MCF 10A (cell line): ENCODE data around the gene SAC3D1. TPM values are rescaled to one million over a fixed set of nuclear protein-coding genes. Genes with fewer than 3 reads are reported as not detected.

Experiments used
- BruUV-seq: library from RNA; stranded (reverse); fragments of 400-500 nt; replicated peaks from 2 replicates; lab custom pipeline; 2021; lab: Mats Ljungman, UMichigan
- CTCF ChIA-PET: fragments of 300-600 bp; sonication (Branson Sonifier 250); formaldehyde crosslinking; extraction: SDS; loops from one replicate; lab custom pipeline; 2021; ENCODE audit warnings: antibody characterized with exemption, inconsistent platforms; lab: Yijun Ruan, JAX
- POLR2A ChIA-PET: fragments of 300-600, 350-650 bp; sonication (Branson Sonifier 250); formaldehyde crosslinking; extraction: SDS; loops from one replicate; lab custom pipeline; 2020; ENCODE audit warnings: antibody characterized with exemption, inconsistent platforms; lab: Yijun Ruan, JAX
- DNase-seq: peaks from one replicate; pipeline ENCODE4 v3.0.0-alpha.2; 2018; ENCODE audit not compliant: unreplicated experiment
- H3K27ac Mint-ChIP-seq: one replicate; pipeline ENCODE4 v1.8.0; 2022; ENCODE audit warnings: mild to moderate bottlenecking, low read depth, mixed read lengths; ENCODE audit not compliant: unreplicated experiment
- H3K27me3 Mint-ChIP-seq: one replicate; pipeline ENCODE4 v1.8.0; 2022; ENCODE audit warnings: mixed read lengths; ENCODE audit not compliant: insufficient read depth, unreplicated experiment
- H3K36me3 Mint-ChIP-seq: one replicate; pipeline ENCODE4 v1.8.0; 2022; ENCODE audit warnings: mild to moderate bottlenecking, moderate library complexity, mixed read lengths; ENCODE audit not compliant: insufficient read depth, unreplicated experiment
- H3K4me1 Mint-ChIP-seq: one replicate; pipeline ENCODE4 v1.8.0; 2022; ENCODE audit warnings: mixed read lengths; ENCODE audit not compliant: insufficient read depth, unreplicated experiment
- H3K4me3 Mint-ChIP-seq: one replicate; pipeline ENCODE4 v1.8.0; 2022; ENCODE audit warnings: mild to moderate bottlenecking, moderate library complexity, mixed read lengths; ENCODE audit not compliant: unreplicated experiment
- H3K9me3 Mint-ChIP-seq: one replicate; pipeline ENCODE4 v1.8.0; 2022; ENCODE audit warnings: mixed read lengths; ENCODE audit not compliant: unreplicated experiment
- CTCF ChIP-seq: fragments of 200-600 bp; IDR thresholded peaks from one replicate; pipeline ENCODE4 v1.8.0; 2022; ENCODE audit warnings: antibody characterized with exemption, mild to moderate bottlenecking; ENCODE audit not compliant: unreplicated experiment
- intact Hi-C: fragments of 100-400 bp; cut with micrococcal nuclease; formaldehyde crosslinking; loops from 2 replicates; pipeline ENCODE4 v1.14.1; 2022
- total RNA-seq: library from RNA; stranded (reverse); gene quantifications from 2 replicates; pipeline ENCODE4 v1.2.3, GENCODE V29; 2022

Gene SAC3D1
- total RNA-seq, 1 experiment from 2014 or later = 14.0 TPM

- no peak for TF ChIP-seq CTCF
- ChIA-PET CTCF (interaction anchor here (0.8 to 5.9 kb wide), 7 partner anchors 12 to 179 kb away, joined by 3 to 64 read pairs (median 3); partner anchors contain the start of genes ARL2 and SAC3D1), POLR2A (interaction anchor here (0.8 to 3.7 kb wide), 15 partner anchors 8 to 590 kb away, joined by 3 to 28 read pairs (median 3); partner anchors contain the start of genes ARL2, FAU, MRPL49 and SAC3D1)
- intact Hi-C loops = loop anchor here (5.0 kb wide), 2 partner anchors 55 to 110 kb away; partner anchors contain the start of genes ATG2A, CDCA5 and ZFPL1
- Mint-ChIP-seq H3K4me3 (peak overlapping the region; percentile 75), H3K9me3 (no peaks in the 10 kb centered on the region), H3K4me1 (peaks cover 12% of the 10 kb centered on the region), H3K36me3 (peaks cover 5% of the 10 kb centered on the region), H3K27ac (peak overlapping the region; percentile 30), H3K27me3 (no peaks in the 10 kb centered on the region)
- DNase-seq = no peak
- BruUV-seq = no TSS peak
Measured at GRCh38 chr11:65026810-65027209, 14.2 kb upstream of the SAC3D1 start.

GRCh38 chr11:65027213-65028067 is 13.6 kb upstream of the SAC3D1 start, which contains the start of gene SNX15:
Gene SNX15 (plus strand): TSS chr11:65027439. CDS start chr11:65027538, 99 bp downstream.
- ChIA-PET POLR2A (interaction anchor here (0.8 to 3.7 kb wide), 16 partner anchors 9 to 590 kb away, joined by 3 to 28 read pairs (median 4); partner anchors contain the start of genes ARL2, FAU, MRPL49 and SAC3D1), CTCF (interaction anchor here (0.6 to 5.9 kb wide), 10 partner anchors 12 to 239 kb away, joined by 3 to 64 read pairs (median 3); partner anchors contain the start of genes ARL2, SAC3D1 and ZNHIT2)
- TF ChIP-seq CTCF = peak; percentile 71
- TSS peak; percentile 72 for BruUV-seq
- H3K36me3 Mint-ChIP-seq = peaks cover 11% of the 10 kb centered on the region
- no peaks in the 10 kb centered on the region for H3K9me3 Mint-ChIP-seq
- H3K4me1 Mint-ChIP-seq = peaks cover 7% of the 10 kb centered on the region
- intact Hi-C loops = loop anchor here (5.0 kb wide), 2 partner anchors 55 to 110 kb away; partner anchors contain the start of genes ATG2A, CDCA5 and ZFPL1
- peak within 1 kb of the TSS; percentile 75 for H3K4me3 Mint-ChIP-seq
- peak; percentile 97 for DNase-seq
- no peaks in the 10 kb centered on the region for H3K27me3 Mint-ChIP-seq
- H3K27ac Mint-ChIP-seq = peak within 1 kb of the TSS; percentile 30

- no TSS peak for BruUV-seq
- Mint-ChIP-seq H3K4me3 (no peak overlapping the region), H3K9me3 (no peaks in the 10 kb centered on the region), H3K36me3 (peaks cover 34% of the 10 kb centered on the region), H3K27me3 (no peaks in the 10 kb centered on the region), H3K4me1 (peaks cover 6% of the 10 kb centered on the region), H3K27ac (no peak overlapping the region)
- TF ChIP-seq CTCF = no peak
- no peak for DNase-seq
- intact Hi-C loops = no loop called here
- ChIA-PET CTCF (interaction anchor here (0.6 kb wide), 1 partner anchor 41 kb away, joined by 4 read pairs; no protein-coding TSS in a partner anchor), POLR2A (interaction anchor here (0.6 kb wide), 1 partner anchor 66 kb away, joined by 3 read pairs; no protein-coding TSS in a partner anchor)
Measured at GRCh38 chr11:65032216-65032615, 8.8 kb upstream of the SAC3D1 start.

- Mint-ChIP-seq H3K36me3 (peaks cover 38% of the 10 kb centered on the region), H3K4me1 (no peaks in the 10 kb centered on the region), H3K9me3 (no peaks in the 10 kb centered on the region), H3K27ac (no peak overlapping the region), H3K27me3 (no peaks in the 10 kb centered on the region), H3K4me3 (no peak overlapping the region)
- no TSS peak for BruUV-seq
- DNase-seq = no peak
- ChIA-PET POLR2A (interaction anchor here (0.6 to 1.2 kb wide), 2 partner anchors 17 to 149 kb away, joined by 3 to 4 read pairs; no protein-coding TSS in a partner anchor), CTCF (no interaction called here)
- TF ChIP-seq CTCF = no peak
- intact Hi-C loops = no loop called here
Measured at GRCh38 chr11:65034423-65034822, 6.6 kb upstream of the SAC3D1 start.
